Tibial artery (tissue), 4 donors: ENCODE results near the gene ITFG1.
"Not testable (repeated sequence)": the region's sequence is repeated elsewhere in the genome, so short reads cannot be mapped to it uniquely, and the experiment has no call there.

Experiments used
- DNase-seq, 2 donors: peaks; one replicate each; pipeline ENCODE4 v3.0.0-alpha.2; 2019
- H3K27ac ChIP-seq, 2 donors: fragments of 200-600 bp; sonication (generic) in 1 of 2; 1 replicate in 1 of 2; 2 replicates in 1 of 2; pipeline ENCODE4 v1.5.1; 2018 to 2019; ENCODE audit warnings: mild to moderate bottlenecking in 1 of 2
- H3K27me3 ChIP-seq, 2 donors: fragments of 200-600 bp; sonication (generic) in 1 of 2; one replicate each; pipeline versions ENCODE4 v1.5.1 to v1.6.0; 2016 to 2019
- H3K36me3 ChIP-seq, 3 donors: fragments of 200-600 bp; sonication (generic) in 2 of 3; one replicate each; pipeline ENCODE4 v1.5.1; 2016 to 2019; ENCODE audit warnings: mild to moderate bottlenecking in 2 of 3
- H3K4me1 ChIP-seq, 4 donors: fragments of 200-600 bp; sonication (generic) in 2 of 4; 1 replicate in 3 of 4; 2 replicates in 1 of 4; pipeline ENCODE4 v1.5.1; 2016 to 2019
- H3K4me3 ChIP-seq, 2 donors: fragments of 200-600 bp; sonication (generic) in 1 of 2; 1 replicate in 1 of 2; 2 replicates in 1 of 2; pipeline ENCODE4 v1.5.1; 2018 to 2019; ENCODE audit warnings: mild to moderate bottlenecking in 2 of 2
- H3K9me3 ChIP-seq, 3 donors: fragments of 200-600 bp; sonication (generic) in 1 of 3; one replicate each; pipeline ENCODE4 v1.5.1; 2016 to 2019
- CTCF ChIP-seq, 2 experiments: fragments of 200-600 bp in 1 of 2; fragments of 450-650 bp in 1 of 2; IDR thresholded peaks; one replicate each; pipeline ENCODE4 v1.5.1; 2017 to 2019; ENCODE audit warnings: antibody characterized with exemption in 2 of 2, mild to moderate bottlenecking in 1 of 2, moderate library complexity in 1 of 2
- intact Hi-C: fragments of 100-400 bp; cut with DNase I; formaldehyde crosslinking; loops from one replicate; pipeline ENCODE4 v1.15.0; 2023; ENCODE audit warnings: low total_unique reads

The ITFG1 gene

GRCh38 chr16:47197536-47198179, 263.2 kb downstream of the ITFG1 start:
- H3K4me3 ChIP-seq, result no peak overlapping the region
- peaks cover 0 to 4% (median 0%) of the 10 kb centered on the region in 4 donors for H3K4me1 ChIP-seq
- H3K27me3 ChIP-seq, result no peaks in the 10 kb centered on the region
- intact Hi-C loops, result no loop called here
- peak in 1 of 2 donors; percentile 54 for DNase-seq
- no peaks in the 10 kb centered on the region for H3K36me3 ChIP-seq
- no peaks in the 10 kb centered on the region for H3K9me3 ChIP-seq
- no peak overlapping the region for H3K27ac ChIP-seq
- no peak for TF ChIP-seq CTCF (IDR thresholded peaks at IDR 0.05)

DNA sequence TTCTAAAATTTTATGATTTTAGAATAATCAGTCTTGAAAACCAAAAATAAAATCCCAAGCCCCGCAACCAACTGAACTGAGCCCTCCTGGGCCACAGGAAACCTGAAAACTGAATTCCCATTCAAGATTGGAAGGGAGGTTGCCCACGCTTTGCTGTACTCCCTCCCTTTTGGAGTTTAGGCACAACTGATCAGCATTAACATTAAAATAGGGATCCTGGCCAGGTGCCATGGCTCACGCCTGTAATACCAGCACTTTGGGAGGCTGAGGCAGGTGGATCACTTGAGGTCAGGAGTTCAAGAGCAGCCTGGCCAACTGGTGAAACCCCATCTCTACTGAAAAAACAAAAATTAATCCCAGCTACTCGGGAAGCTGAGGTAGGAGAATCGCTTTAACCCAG, 264.4 kb downstream of the ITFG1 start:
- Histone ChIP-seq H3K4me1 (peaks cover 0 to 4% (median 0%) of the 10 kb centered on the region in 4 donors), H3K4me3 (no peak overlapping the region), H3K27ac (no peak overlapping the region), H3K36me3 (no peaks in the 10 kb centered on the region), H3K9me3 (no peaks in the 10 kb centered on the region), H3K27me3 (no peaks in the 10 kb centered on the region)
- intact Hi-C loops, result no loop called here
- DNase-seq, result no peak
- TF ChIP-seq CTCF (IDR thresholded peaks at IDR 0.05), result no peak

- Histone ChIP-seq H3K27me3 (no peaks in the 10 kb centered on the region), H3K36me3 (no peaks in the 10 kb centered on the region), H3K4me1 (no peaks in the 10 kb centered on the region), H3K9me3 (no peaks in the 10 kb centered on the region), H3K27ac (no peak overlapping the region), H3K4me3 (no peak overlapping the region)
- DNase-seq, result no peak
- intact Hi-C loops, result no loop called here
- no peak for TF ChIP-seq CTCF (IDR thresholded peaks at IDR 0.05)
Observed at GRCh38 chr16:47182318-47182717, 278.5 kb downstream of the ITFG1 start.

GRCh38 chr16:47181066-47181465, 279.8 kb downstream of the ITFG1 start:
- H3K27ac ChIP-seq, H3K4me1 ChIP-seq, H3K4me3 ChIP-seq, H3K36me3 ChIP-seq, DNase-seq, H3K27me3 ChIP-seq, intact Hi-C loops, H3K9me3 ChIP-seq: not testable (repeated sequence)

DNA sequence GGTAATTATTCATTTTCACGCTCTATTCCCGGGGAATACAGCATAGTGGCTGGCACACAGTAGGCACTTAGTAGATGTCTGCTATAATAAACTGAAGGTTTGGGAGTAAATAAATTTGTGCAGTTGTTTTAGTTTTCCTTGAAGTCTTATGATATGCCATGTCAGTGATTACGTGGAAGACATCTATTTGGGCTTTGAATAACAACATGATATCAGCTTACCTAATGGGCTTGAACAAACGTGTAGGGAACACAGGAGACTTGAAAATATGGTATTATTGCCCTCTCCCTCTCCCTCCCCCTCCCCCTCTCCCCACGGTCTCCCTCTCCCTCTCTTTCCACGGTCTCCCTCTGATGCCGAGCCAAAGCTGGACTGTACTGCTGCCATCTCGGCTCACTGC, 280.8 kb downstream of the ITFG1 start:
- TF ChIP-seq CTCF (IDR thresholded peaks at IDR 0.05), result no peak
- H3K36me3 ChIP-seq, result peaks cover 0 to 4% (median 0%) of the 10 kb centered on the region in 3 donors
- intact Hi-C loops, result no loop called here
- no peaks in the 10 kb centered on the region for H3K27me3 ChIP-seq
- no peak for DNase-seq
- H3K9me3 ChIP-seq, result no peaks in the 10 kb centered on the region
- H3K4me3 ChIP-seq, result no peak overlapping the region
- no peak overlapping the region for H3K27ac ChIP-seq
- H3K4me1 ChIP-seq, result no peaks in the 10 kb centered on the region

DNA sequence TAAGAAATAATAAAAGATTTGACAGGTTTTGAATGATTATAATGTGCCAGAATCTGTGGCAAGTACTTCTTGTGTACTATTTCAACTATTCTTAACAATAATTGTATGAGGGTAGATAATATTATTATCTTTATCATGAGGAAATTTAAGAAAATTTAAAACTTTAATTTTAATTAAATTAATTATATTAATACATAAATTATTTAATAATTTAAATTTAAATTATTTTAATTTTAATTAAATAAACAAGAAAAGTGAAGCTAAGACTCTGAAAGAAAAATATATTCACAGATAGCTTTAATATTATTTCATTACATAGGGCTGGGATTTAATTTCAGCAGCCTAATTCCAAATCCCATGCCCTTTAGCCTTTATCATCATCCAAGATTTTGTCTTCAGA, 285.7 kb downstream of the ITFG1 start:
- Histone ChIP-seq H3K4me1 (no peaks in the 10 kb centered on the region), H3K9me3 (no peaks in the 10 kb centered on the region), H3K27me3 (no peaks in the 10 kb centered on the region), H3K27ac (no peak overlapping the region), H3K4me3 (no peak overlapping the region), H3K36me3 (peaks cover 0 to 4% (median 0%) of the 10 kb centered on the region in 3 donors)
- DNase-seq, result no peak
- TF ChIP-seq CTCF (IDR thresholded peaks at IDR 0.05), result no peak
- intact Hi-C loops, result no loop called here
